Central memory CD8-positive, alpha-beta T cell (primary cell): ENCODE measurements around the gene FOXL2NB.
A peak's percentile ranks its signal among the peaks of the same experiment; 100 is the strongest.
"Not testable (repeated sequence)": the region's sequence is repeated elsewhere in the genome, so short reads cannot be mapped to it uniquely, and the experiment has no call there.

Experiments
- ATAC-seq: fragments of 150-1000 bp; cut with Tn5 transposase; replicated peaks from 2 replicates; pipeline ENCODE4 v1.10.0; 2022; ENCODE audit warnings: mild to moderate bottlenecking, moderate FRiP score, moderate number of reproducible peaks; ENCODE audit not compliant: poor library complexity, severe bottlenecking; ENCODE audit errors: extremely low read depth
- DNase-seq, 2 donors: peaks; one replicate each; pipeline ENCODE4 v3.0.0; 2021; ENCODE audit warnings: low spot score in 2 of 2
- H3K27ac Mint-ChIP-seq: one replicate; pipeline ENCODE4 v1.8.0; 2022; ENCODE audit warnings: low read depth, mild to moderate bottlenecking, moderate library complexity, mixed read lengths
- H3K27me3 Mint-ChIP-seq: one replicate; pipeline ENCODE4 v1.8.0; 2022; ENCODE audit warnings: mixed read lengths
- H3K36me3 Mint-ChIP-seq: one replicate; pipeline ENCODE4 v1.8.0; 2022; ENCODE audit warnings: mild to moderate bottlenecking, moderate library complexity, mixed read lengths; ENCODE audit not compliant: insufficient read depth
- H3K4me1 Mint-ChIP-seq: one replicate; pipeline ENCODE4 v1.8.0; 2022; ENCODE audit warnings: mixed read lengths
- H3K4me3 Mint-ChIP-seq: one replicate; pipeline ENCODE4 v1.8.0; 2022; ENCODE audit warnings: mild to moderate bottlenecking, moderate library complexity, mixed read lengths
- H3K9me3 Mint-ChIP-seq: one replicate; pipeline ENCODE4 v1.8.0; 2022; ENCODE audit warnings: mixed read lengths

FOXL2NB gene

DNA sequence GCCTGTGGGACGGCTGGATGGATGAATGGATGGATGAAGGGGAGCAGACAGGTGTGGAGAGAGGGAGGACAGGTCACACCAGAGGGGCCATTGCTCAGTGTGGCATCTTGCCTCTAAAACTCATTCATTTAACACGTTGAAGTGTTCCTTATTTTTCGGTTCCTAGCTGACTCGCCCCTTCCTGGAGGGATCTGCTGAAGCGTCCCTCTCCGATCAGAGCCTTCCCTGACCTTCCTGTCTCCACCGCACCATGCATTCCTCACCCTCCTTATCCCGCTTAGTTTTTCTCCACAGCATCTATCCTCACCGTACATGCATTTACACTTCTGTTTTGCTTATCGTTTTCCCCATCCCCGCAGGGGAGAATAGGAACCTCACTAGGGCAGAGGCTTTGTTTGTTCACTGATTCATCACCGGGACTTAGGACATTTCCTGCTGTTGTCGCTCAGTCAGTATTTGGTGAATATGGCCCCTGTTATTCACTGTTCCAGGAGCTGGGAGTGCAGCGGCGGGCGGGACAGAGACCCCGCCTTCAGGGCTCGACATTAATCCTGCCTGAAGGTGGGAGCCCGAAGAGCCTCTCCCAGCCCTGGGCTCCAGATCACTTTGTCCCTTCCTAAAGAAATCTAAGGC lies 32.0 kb upstream of the FOXL2NB start:
- peaks cover 5% of the 10 kb centered on the region for H3K36me3 Mint-ChIP-seq
- no peak for DNase-seq
- peak; percentile 11 for ATAC-seq

DNA sequence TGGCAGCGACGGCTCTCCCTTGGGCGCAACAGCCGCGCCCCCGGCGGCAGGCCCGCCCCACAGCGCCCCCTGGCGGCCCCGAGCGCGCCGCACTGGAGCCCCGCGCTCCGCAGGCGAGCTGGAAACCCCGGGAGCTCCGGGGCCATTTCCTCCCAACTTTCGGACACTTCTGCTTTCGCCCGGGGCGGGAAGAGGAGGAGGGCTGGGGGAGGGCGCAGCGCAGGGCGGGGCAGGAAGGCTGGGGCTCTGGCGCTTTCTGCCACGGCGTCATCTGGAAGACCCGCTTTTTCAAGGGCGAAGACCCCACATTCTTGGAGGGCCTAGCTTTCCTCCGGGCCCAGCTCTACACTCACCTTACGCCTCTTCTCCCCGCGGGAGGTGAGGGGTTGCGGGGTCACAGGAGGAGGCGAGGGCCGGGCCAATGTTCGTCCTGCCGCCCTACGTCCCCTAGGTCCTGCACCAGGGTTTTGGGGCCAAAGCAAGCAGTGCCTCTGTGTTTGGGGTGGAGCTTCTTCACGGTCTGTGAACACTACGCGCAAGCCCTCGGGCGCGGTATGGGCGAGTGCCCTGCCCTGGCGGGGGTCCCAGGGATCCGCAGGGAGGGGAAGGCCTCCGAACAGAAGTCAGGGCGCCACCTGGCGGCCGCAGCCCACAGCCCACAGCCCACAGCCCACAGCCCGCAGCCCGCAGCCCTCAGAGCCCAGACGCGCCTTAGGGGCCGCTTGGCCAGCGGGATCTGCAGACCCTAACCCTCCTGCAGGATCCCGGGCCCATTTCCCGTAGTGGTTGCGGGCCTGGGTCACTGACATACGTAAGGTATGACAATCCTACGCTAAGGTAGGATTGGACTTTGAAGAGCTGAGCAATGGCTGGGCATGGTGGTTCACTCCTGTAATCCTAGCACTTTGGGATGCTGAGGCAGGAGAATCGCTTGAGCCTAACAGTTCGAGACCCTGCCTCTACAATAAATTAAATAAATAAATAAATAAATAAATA lies 31.2 kb upstream of the FOXL2NB start:
- Mint-ChIP-seq H3K4me3 (peak overlapping the region; percentile 86), H3K9me3 (no peaks in the 10 kb centered on the region), H3K36me3 (peaks cover 5% of the 10 kb centered on the region), H3K4me1 (peaks cover 7% of the 10 kb centered on the region), H3K27me3 (peaks cover 10% of the 10 kb centered on the region), H3K27ac (peak overlapping the region; percentile 29)
- DNase-seq = peak; percentile 64 to 74
- peak; percentile 89 for ATAC-seq

More for the DNA sequence above, 32.0 kb upstream of the FOXL2NB start:
- peak overlapping the region; percentile 86 for H3K4me3 Mint-ChIP-seq
- H3K9me3 Mint-ChIP-seq = no peaks in the 10 kb centered on the region
- H3K4me1 Mint-ChIP-seq = peaks cover 7% of the 10 kb centered on the region
- no peak overlapping the region for H3K27ac Mint-ChIP-seq
- H3K27me3 Mint-ChIP-seq = peaks cover 10% of the 10 kb centered on the region

DNA sequence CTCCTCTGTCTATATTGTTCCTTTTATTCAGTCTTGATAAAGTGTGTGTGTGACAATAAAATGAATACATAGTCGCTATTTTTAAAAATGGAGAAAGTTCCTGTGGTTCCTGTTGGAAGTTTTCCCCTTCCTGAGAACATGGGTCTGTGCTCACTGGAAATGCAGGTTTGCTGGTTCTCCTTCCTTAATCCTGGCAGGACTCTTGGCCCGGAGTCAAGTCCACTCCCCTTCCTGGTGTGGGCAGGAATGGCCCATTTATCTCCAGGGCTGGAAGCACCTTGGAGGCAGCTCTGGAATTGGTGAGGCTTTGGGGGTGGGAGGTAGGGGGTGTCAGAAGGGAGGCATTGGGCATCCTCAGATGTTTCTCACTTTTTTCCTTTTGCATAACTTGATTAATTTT lies 30.2 kb upstream of the FOXL2NB start:
- H3K4me1 Mint-ChIP-seq = peaks cover 7% of the 10 kb centered on the region
- peaks cover 10% of the 10 kb centered on the region for H3K27me3 Mint-ChIP-seq
- H3K4me3 Mint-ChIP-seq = no peak overlapping the region
- H3K27ac Mint-ChIP-seq = no peak overlapping the region
- DNase-seq (no peak), ATAC-seq (no peak)
- no peaks in the 10 kb centered on the region for H3K9me3 Mint-ChIP-seq
- H3K36me3 Mint-ChIP-seq = peaks cover 5% of the 10 kb centered on the region

GRCh38 chr3:138919325-138919724 lies 27.7 kb upstream of the FOXL2NB start:
- Mint-ChIP-seq H3K36me3 (peaks cover 6% of the 10 kb centered on the region), H3K4me1 (peaks cover 12% of the 10 kb centered on the region), H3K27ac (no peak overlapping the region), H3K4me3 (no peak overlapping the region), H3K27me3 (peaks cover 21% of the 10 kb centered on the region), H3K9me3 (no peaks in the 10 kb centered on the region)
- DNase-seq = no peak
- ATAC-seq = no peak

GRCh38 chr3:138921316-138922292 lies 25.4 kb upstream of the FOXL2NB start:
- Mint-ChIP-seq H3K4me3 (no peak overlapping the region), H3K36me3 (peaks cover 2% of the 10 kb centered on the region), H3K27me3 (peaks cover 29% of the 10 kb centered on the region), H3K4me1 (peaks cover 5% of the 10 kb centered on the region), H3K9me3 (no peaks in the 10 kb centered on the region), H3K27ac (no peak overlapping the region)
- ATAC-seq = no peak
- DNase-seq = no peak

DNA sequence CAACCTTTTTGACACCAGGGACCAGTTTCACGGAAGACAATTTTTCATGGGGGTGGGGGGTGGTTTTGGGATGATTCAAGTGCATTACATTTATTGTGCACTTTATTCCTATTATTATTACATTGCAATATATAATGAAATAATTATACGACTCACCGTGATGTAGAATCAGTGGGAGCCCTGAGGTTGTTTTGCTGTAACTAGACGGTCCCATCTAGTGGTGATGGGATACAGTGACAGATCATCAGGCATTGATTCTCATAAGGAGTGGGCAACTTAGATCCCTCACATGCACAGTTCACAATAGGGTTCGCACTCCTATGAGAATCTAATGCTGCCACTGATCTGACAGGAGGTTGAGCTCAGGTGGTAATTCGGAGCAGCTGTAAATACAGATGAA lies 24.6 kb upstream of the FOXL2NB start:
- not testable (repeated sequence) for H3K9me3 Mint-ChIP-seq, H3K4me1 Mint-ChIP-seq, H3K27ac Mint-ChIP-seq, H3K4me3 Mint-ChIP-seq, H3K36me3 Mint-ChIP-seq, ATAC-seq, DNase-seq
- H3K27me3 Mint-ChIP-seq = peaks cover 29% of the 10 kb centered on the region

DNA sequence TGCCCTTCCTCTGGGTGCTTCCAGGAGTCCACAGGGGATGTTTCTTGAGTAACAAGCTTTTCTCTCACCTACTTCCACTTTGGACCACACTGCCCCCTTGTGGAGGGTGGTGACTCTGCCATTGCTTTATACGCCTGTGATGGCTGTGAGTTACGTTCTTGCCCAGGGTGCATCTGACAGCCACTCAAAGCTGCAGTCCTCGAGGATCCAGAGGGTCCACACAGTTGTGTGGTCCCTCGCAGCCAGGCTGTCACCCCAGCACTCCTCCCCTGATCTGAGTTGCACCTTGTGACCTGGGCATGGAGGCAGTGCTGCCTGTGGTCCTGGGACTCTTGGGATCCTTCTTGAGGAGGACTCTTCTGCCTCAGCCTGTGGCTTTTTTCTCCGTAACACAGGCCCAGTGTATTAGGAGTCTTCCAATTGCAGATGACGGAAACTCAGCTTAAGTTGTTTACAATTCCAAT lies 23.5 kb upstream of the FOXL2NB start:
- H3K27me3 Mint-ChIP-seq = peaks cover 19% of the 10 kb centered on the region
- ATAC-seq = peak; percentile 82
- no peaks in the 10 kb centered on the region for H3K9me3 Mint-ChIP-seq
- no peak overlapping the region for H3K4me3 Mint-ChIP-seq
- peaks cover 2% of the 10 kb centered on the region for H3K36me3 Mint-ChIP-seq
- DNase-seq = peak; percentile 74 to 80
- peaks cover 5% of the 10 kb centered on the region for H3K4me1 Mint-ChIP-seq
- H3K27ac Mint-ChIP-seq = no peak overlapping the region

GRCh38 chr3:138928727-138929372 lies 18.2 kb upstream of the FOXL2NB start:
- no peaks in the 10 kb centered on the region for H3K36me3 Mint-ChIP-seq
- no peaks in the 10 kb centered on the region for H3K4me1 Mint-ChIP-seq
- DNase-seq (no peak), ATAC-seq (no peak)
- H3K9me3 Mint-ChIP-seq = no peaks in the 10 kb centered on the region
- H3K4me3 Mint-ChIP-seq = no peak overlapping the region
- peaks cover 33% of the 10 kb centered on the region for H3K27me3 Mint-ChIP-seq
- no peak overlapping the region for H3K27ac Mint-ChIP-seq

GRCh38 chr3:138933068-138933668 lies 13.8 kb upstream of the FOXL2NB start:
- no peak for DNase-seq
- no peak overlapping the region for H3K27ac Mint-ChIP-seq
- ATAC-seq = no peak
- H3K27me3 Mint-ChIP-seq = peaks cover 66% of the 10 kb centered on the region
- H3K4me1 Mint-ChIP-seq = peaks cover 16% of the 10 kb centered on the region
- no peaks in the 10 kb centered on the region for H3K9me3 Mint-ChIP-seq
- no peaks in the 10 kb centered on the region for H3K36me3 Mint-ChIP-seq
- no peak overlapping the region for H3K4me3 Mint-ChIP-seq

- Mint-ChIP-seq H3K27me3 (peaks cover 76% of the 10 kb centered on the region), H3K36me3 (no peaks in the 10 kb centered on the region), H3K4me3 (no peak overlapping the region), H3K9me3 (no peaks in the 10 kb centered on the region), H3K27ac (no peak overlapping the region), H3K4me1 (peaks cover 23% of the 10 kb centered on the region)
- no peak for DNase-seq
- no peak for ATAC-seq
Measured at GRCh38 chr3:138933981-138934691, 12.9 kb upstream of the FOXL2NB start.

- Mint-ChIP-seq H3K27me3 (peaks cover 87% of the 10 kb centered on the region), H3K27ac (no peak overlapping the region), H3K36me3 (no peaks in the 10 kb centered on the region), H3K4me3 (peak overlapping the region; percentile 76), H3K9me3 (no peaks in the 10 kb centered on the region), H3K4me1 (peaks cover 23% of the 10 kb centered on the region)
- DNase-seq = no peak
- ATAC-seq = no peak
Measured at GRCh38 chr3:138935505-138935862, 11.5 kb upstream of the FOXL2NB start.
